ENCODE data around the gene UBTD1.

The UBTD1 gene

GRCh38 chr10:97479939-97480338 is 18.8 kb upstream of the UBTD1 start:
- no peak for DNase-seq (ENCODE audit: low spot score)
- in situ Hi-C loops (cut with MboI; ENCODE audit: low pct_unique_long_range_greater_than_20kb, low sequenced_read_pairs, unreplicated experiment): no loop called here
- TF ChIP-seq CTCF (IDR thresholded peaks at IDR 0.05; ENCODE audit: extremely low read depth, insufficient read depth, missing control alignments): no peak

GRCh38 chr10:97481071-97481470 is 17.7 kb upstream of the UBTD1 start:
- TF ChIP-seq CTCF (IDR thresholded peaks at IDR 0.05; ENCODE audit: extremely low read depth, insufficient read depth, missing control alignments): no peak
- no peak for DNase-seq (ENCODE audit: low spot score)
- in situ Hi-C loops (cut with MboI; ENCODE audit: low pct_unique_long_range_greater_than_20kb, low sequenced_read_pairs, unreplicated experiment): no loop called here

GRCh38 chr10:97482381-97482780 is 16.3 kb upstream of the UBTD1 start:
- TF ChIP-seq CTCF (IDR thresholded peaks at IDR 0.05; ENCODE audit: extremely low read depth, insufficient read depth, missing control alignments): no peak
- in situ Hi-C loops (cut with MboI; ENCODE audit: low pct_unique_long_range_greater_than_20kb, low sequenced_read_pairs, unreplicated experiment): no loop called here
- no peak for DNase-seq (ENCODE audit: low spot score)

- TF ChIP-seq CTCF (IDR thresholded peaks at IDR 0.05; ENCODE audit: extremely low read depth, insufficient read depth, missing control alignments): no peak
- DNase-seq (ENCODE audit: low spot score): no peak
- in situ Hi-C loops (cut with MboI; ENCODE audit: low pct_unique_long_range_greater_than_20kb, low sequenced_read_pairs, unreplicated experiment): no loop called here
Measured at GRCh38 chr10:97483506-97483905, 15.2 kb upstream of the UBTD1 start.

- no peak for TF ChIP-seq CTCF (IDR thresholded peaks at IDR 0.05; ENCODE audit: extremely low read depth, insufficient read depth, missing control alignments)
- no peak for DNase-seq (ENCODE audit: low spot score)
- in situ Hi-C loops (cut with MboI; ENCODE audit: low pct_unique_long_range_greater_than_20kb, low sequenced_read_pairs, unreplicated experiment): no loop called here
Measured at GRCh38 chr10:97483921-97484320, 14.8 kb upstream of the UBTD1 start.

- in situ Hi-C loops (cut with MboI; ENCODE audit: low pct_unique_long_range_greater_than_20kb, low sequenced_read_pairs, unreplicated experiment): no loop called here
- DNase-seq (ENCODE audit: low spot score): no peak
- TF ChIP-seq CTCF (IDR thresholded peaks at IDR 0.05; ENCODE audit: extremely low read depth, insufficient read depth, missing control alignments): no peak
Measured at GRCh38 chr10:97485647-97486281, 13.0 kb upstream of the UBTD1 start.
